HepG2 (cell line): Measurements from ENCODE around the gene TBX15. TPM values are rescaled to one million over a fixed set of nuclear protein-coding genes. Genes with fewer than 3 reads are reported as not detected.

ENCODE experiments used
- ARID3A ChIP-seq: IDR thresholded peaks from 2 replicates; pipeline ENCODE4 v1.6.1; 2012; ENCODE audit warnings: low read depth, low read length, improper control_type of control experiment
- HDAC1 ChIP-seq: sonication (generic); formaldehyde crosslinking; IDR thresholded peaks from 2 replicates; pipeline ENCODE4 v1.5.1; 2020; ENCODE audit warnings: mild to moderate bottlenecking, missing genetic modification reagents
- HDAC2 ChIP-seq: sonication (generic); formaldehyde crosslinking; IDR thresholded peaks from 2 replicates; pipeline ENCODE4 v1.4.0; 2020; ENCODE audit warnings: missing genetic modification reagents
- HNF4G ChIP-seq, 2 experiments: sonication (generic) in 1 of 2; formaldehyde crosslinking in 1 of 2; IDR thresholded peaks; 2 replicates each; pipeline versions ENCODE4 v1.4.0 to v1.6.1; 2011 to 2020; ENCODE audit warnings: borderline replicate concordance in 2 of 2, low read depth in 2 of 2, mild to moderate bottlenecking in 2 of 2, low read length in 1 of 2, missing genetic modification reagents in 1 of 2, moderate library complexity in 1 of 2
- IRF2 ChIP-seq: IDR thresholded peaks from 2 replicates; pipeline ENCODE4 v1.6.1; 2018; ENCODE audit warnings: missing genetic modification reagents, missing compliant biosample characterization
- KDM3A ChIP-seq: IDR thresholded peaks from 2 replicates; pipeline ENCODE4 v1.6.1; 2018; ENCODE audit warnings: low read depth, missing compliant biosample characterization
- MXD4 ChIP-seq: IDR thresholded peaks from 2 replicates; pipeline ENCODE4 v1.6.1; 2016; ENCODE audit warnings: mild to moderate bottlenecking, missing biosample characterization, missing genetic modification reagents
- PAF1 ChIP-seq: IDR thresholded peaks from 2 replicates; pipeline ENCODE4 v1.6.1; 2016; ENCODE audit warnings: missing genetic modification reagents, missing compliant biosample characterization
- REL ChIP-seq: sonication (generic); formaldehyde crosslinking; conservative IDR thresholded peaks from 2 replicates; pipeline ENCODE4 v1.8.0; 2022; ENCODE audit warnings: mild to moderate bottlenecking, missing genetic modification reagents, moderate library complexity
- TAF1 ChIP-seq: sonication (generic); formaldehyde crosslinking; IDR thresholded peaks from 2 replicates; pipeline ENCODE4 v1.4.0; 2020; ENCODE audit warnings: missing genetic modification reagents
- THAP7 ChIP-seq: sonication (generic); formaldehyde crosslinking; IDR thresholded peaks from 2 replicates; pipeline ENCODE4 v1.8.1; 2023; ENCODE audit warnings: mild to moderate bottlenecking, missing genetic modification reagents
- TP53 ChIP-seq: sonication (generic); formaldehyde crosslinking; conservative IDR thresholded peaks from 2 replicates; pipeline ENCODE4 v1.4.0; 2020; ENCODE audit warnings: missing genetic modification reagents
- ZBTB42 ChIP-seq: sonication (generic); formaldehyde crosslinking; IDR thresholded peaks from 2 replicates; pipeline ENCODE4 v1.5.0; 2020; ENCODE audit warnings: mild to moderate bottlenecking, missing genetic modification reagents
- ZNF710 ChIP-seq: sonication (generic); formaldehyde crosslinking; IDR thresholded peaks from 2 replicates; pipeline ENCODE4 v1.5.0; 2020; ENCODE audit warnings: mild to moderate bottlenecking, missing genetic modification reagents, borderline replicate concordance
- polyA plus RNA-seq, 8 experiments: library from polyadenylated mRNA; depleted of rRNA in 3 of 8; stranded (reverse) in 7 of 8; unstranded in 1 of 8; fragments of >200 nt; fragmentation: Illumina TruSeq in 4 of 8; extraction: Trizol in 4 of 8; gene quantifications; 2 replicates each; pipeline versions ENCODE4 v1.2.1 to v1.2.3, GENCODE V29; 2011 to 2016; ENCODE audit warnings: low read depth in 4 of 8, missing spikeins in 1 of 8, mixed read lengths in 1 of 8; ENCODE audit not compliant: insufficient read depth in 1 of 8
- total RNA-seq, 5 experiments: library from RNA; depleted of rRNA; stranded (reverse); fragments of >200 nt; fragmentation: Illumina TruSeq; extraction: Trizol; gene quantifications; 2 replicates each; pipeline ENCODE4 v1.2.3, GENCODE V29; 2016; ENCODE audit warnings: low read depth in 1 of 5
- TF ChIP-seq, protein P1 (sequence below): sonication (generic); formaldehyde crosslinking; IDR thresholded peaks from 2 replicates; pipeline ENCODE4 v1.4.0; 2020; ENCODE audit warnings: mild to moderate bottlenecking, missing genetic modification reagents

TBX15 gene
- total and polyA plus RNA-seq, 2 of the 13 experiments (the other 11 are each of a cell fraction or from before 2014, with no cell fraction given): 0.42 to 1.9 TPM

DNA sequence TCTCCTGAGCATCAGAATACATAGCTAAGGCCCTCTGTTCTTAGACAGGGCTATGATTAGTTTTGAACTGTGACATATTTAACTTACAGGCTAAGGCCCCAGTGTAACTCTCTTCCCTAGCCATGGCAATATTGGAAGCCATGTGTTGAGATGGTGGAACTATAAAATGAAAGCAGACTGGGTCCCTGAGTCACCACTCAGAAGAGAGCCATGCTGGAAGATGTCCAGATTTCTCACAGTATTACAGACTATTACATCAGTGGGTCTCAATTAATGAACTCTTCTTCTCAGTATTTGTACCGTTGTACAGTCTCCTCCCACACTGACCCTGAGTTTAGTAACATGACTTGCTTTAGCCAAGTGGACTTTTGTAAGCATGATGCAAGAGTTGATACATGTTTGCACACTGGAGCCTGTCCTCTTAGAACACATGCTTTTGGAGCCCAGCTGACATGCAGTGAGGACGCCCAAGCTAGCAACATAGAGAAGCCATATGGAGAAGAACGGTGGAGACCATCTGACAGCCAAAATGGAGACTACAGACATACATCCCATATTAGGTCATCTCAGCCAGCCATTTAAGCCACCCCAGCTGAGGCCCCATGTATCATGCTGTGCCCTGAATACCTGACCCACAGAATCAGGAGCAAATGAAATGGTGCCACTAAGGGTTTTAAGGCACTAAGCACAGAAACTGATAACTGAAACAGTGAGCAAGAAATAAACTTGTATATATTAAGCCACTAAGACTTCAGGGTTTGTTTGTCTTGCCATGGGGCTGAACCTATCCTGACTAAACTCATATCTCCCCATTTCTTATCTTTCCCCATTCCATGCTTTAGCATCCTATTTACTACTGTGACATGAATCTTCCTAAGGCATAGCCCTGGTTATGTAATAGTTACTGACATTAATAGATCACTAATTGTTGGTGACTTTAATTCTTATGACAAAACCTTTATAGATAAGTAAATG, 24.4 kb downstream of the TBX15 start (continued):
- TF ChIP-seq TAF1 (CRISPR knock-in tag) (no peak), HDAC2 (peak; percentile 88), MXD4 (CRISPR knock-in tag) (no peak; the same call in 1 of the 2 replicates), ZNF710 (CRISPR knock-in tag) (peak; percentile 89), ARID3A (peak; percentile 96), IRF2 (peak; percentile 92), TP53 (CRISPR knock-in tag) (no peak), PAF1 (CRISPR knock-in tag) (no peak), THAP7 (CRISPR knock-in tag) (no peak), HDAC1 (CRISPR knock-in tag) (peak; percentile 83), REL (CRISPR knock-in tag) (no peak), HNF4G (IDR thresholded peaks at IDR 0.05; ENCODE audit: borderline replicate concordance, low read depth, low read length) (peak; percentile 93), HNF4G (CRISPR knock-in tag; IDR thresholded peaks at IDR 0.05; ENCODE audit: borderline replicate concordance, low read depth) (peak; percentile 94), ZBTB42 (CRISPR knock-in tag) (no peak), KDM3A (CRISPR knock-in tag) (peak; percentile 88)
- TF ChIP-seq, protein P1, sequence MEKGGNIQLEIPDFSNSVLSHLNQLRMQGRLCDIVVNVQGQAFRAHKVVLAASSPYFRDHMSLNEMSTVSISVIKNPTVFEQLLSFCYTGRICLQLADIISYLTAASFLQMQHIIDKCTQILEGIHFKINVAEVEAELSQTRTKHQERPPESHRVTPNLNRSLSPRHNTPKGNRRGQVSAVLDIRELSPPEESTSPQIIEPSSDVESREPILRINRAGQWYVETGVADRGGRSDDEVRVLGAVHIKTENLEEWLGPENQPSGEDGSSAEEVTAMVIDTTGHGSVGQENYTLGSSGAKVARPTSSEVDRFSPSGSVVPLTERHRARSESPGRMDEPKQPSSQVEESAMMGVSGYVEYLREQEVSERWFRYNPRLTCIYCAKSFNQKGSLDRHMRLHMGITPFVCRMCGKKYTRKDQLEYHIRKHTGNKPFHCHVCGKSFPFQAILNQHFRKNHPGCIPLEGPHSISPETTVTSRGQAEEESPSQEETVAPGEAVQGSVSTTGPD (CRISPR knock-in tag): no peak
